B cell (primary cell): ENCODE results near the gene NACAD. TPM values are rescaled to one million over a fixed set of nuclear protein-coding genes. Genes with fewer than 3 reads are reported as not detected.

Source experiments
- ATAC-seq: fragments of 200-7000 bp; cut with Tn5 transposase; one replicate; pipeline ENCODE4 v1.10.0; 2021; ENCODE audit warnings: low read depth, mild to moderate bottlenecking, moderate number of reproducible peaks, moderate library complexity
- CTCF ChIA-PET: fragments of 350-600 bp; sonication (Branson Sonifier 250); formaldehyde crosslinking; loops from one replicate; lab custom pipeline; 2021; ENCODE audit warnings: antibody characterized with exemption, inconsistent platforms; lab: Charles Lee
- POLR2A ChIA-PET: fragments of 350-600 bp; sonication (Branson Sonifier 250); formaldehyde crosslinking; loops from one replicate; lab custom pipeline; 2021; ENCODE audit warnings: antibody characterized with exemption; lab: Charles Lee
- DNase-seq: peaks from one replicate; pipeline ENCODE4 v3.0.0; 2013
- H2AFZ ChIP-seq: 2 replicates; pipeline ENCODE4 v1.6.1; 2012; ENCODE audit warnings: mild to moderate bottlenecking, low read depth, low read length; ENCODE audit not compliant: insufficient read depth, poor library complexity, severe bottlenecking
- H3K27ac ChIP-seq, 2 donors: 1 replicate in 1 of 2; 2 replicates in 1 of 2; pipeline ENCODE4 v1.5.1; 2012 to 2013; ENCODE audit warnings: low read length in 2 of 2, mild to moderate bottlenecking in 2 of 2, moderate library complexity in 1 of 2
- H3K27me3 ChIP-seq, 4 experiments: fragments of 200-600 bp in 1 of 4; sonication (generic) in 1 of 4; replicated peaks in 1 of 4; 1 replicate in 2 of 4; 2 replicates in 2 of 4; pipeline versions ENCODE4 v1.6.1 to v1.7.0; 2013 to 2016; ENCODE audit warnings: low read length in 3 of 4, mild to moderate bottlenecking in 2 of 4, mixed read lengths in 1 of 4, moderate library complexity in 1 of 4; ENCODE audit not compliant: insufficient read depth in 4 of 4, control insufficient read depth in 3 of 4; ENCODE audit errors: control extremely low read depth in 1 of 4
- H3K36me3 ChIP-seq, 2 experiments: replicated peaks in 1 of 2; 1 replicate in 1 of 2; 2 replicates in 1 of 2; pipeline versions ENCODE4 v1.6.1 to v1.7.1; 2013; ENCODE audit warnings: low read length in 1 of 2; ENCODE audit not compliant: insufficient read depth in 2 of 2, control insufficient read depth in 1 of 2; ENCODE audit errors: control extremely low read depth in 1 of 2, extremely low read depth in 1 of 2
- H3K4me1 ChIP-seq, 2 donors: fragments of 200-600 bp in 1 of 2; sonication (generic) in 1 of 2; 1 replicate in 1 of 2; 2 replicates in 1 of 2; pipeline versions ENCODE4 v1.5.1 to v1.6.1; 2013 to 2017; ENCODE audit warnings: low read length in 2 of 2; ENCODE audit not compliant: control insufficient read depth in 2 of 2, insufficient read depth in 2 of 2
- H3K4me2 ChIP-seq: replicated peaks from 2 replicates; pipeline ENCODE3; 2012; ENCODE audit warnings: mild to moderate bottlenecking, low read depth, low read length; ENCODE audit not compliant: poor library complexity, severe bottlenecking
- H3K4me3 ChIP-seq, 5 experiments: fragments of 200-600 bp in 1 of 5; sonication (generic) in 1 of 5; 1 replicate in 3 of 5; 2 replicates in 2 of 5; pipeline versions ENCODE4 v1.5.1 to v1.7.0; 2011 to 2016; ENCODE audit warnings: low read length in 4 of 5, mild to moderate bottlenecking in 4 of 5, low read depth in 2 of 5, control low read depth in 1 of 5, moderate library complexity in 1 of 5; ENCODE audit not compliant: insufficient read depth in 1 of 5; ENCODE audit errors: control extremely low read depth in 1 of 5, extremely low read depth in 1 of 5
- H3K79me2 ChIP-seq: fragments of 200-600 bp; sonication (generic); one replicate; pipeline ENCODE4 v1.6.0; 2016; ENCODE audit warnings: low read length; ENCODE audit not compliant: control insufficient read depth, insufficient read depth
- H3K9ac ChIP-seq: fragments of 200-600 bp; sonication (generic); 2 replicates; pipeline ENCODE4 v1.6.1; 2017; ENCODE audit warnings: mild to moderate bottlenecking, low read length, moderate library complexity
- H3K9me3 ChIP-seq, 3 donors: one replicate each; pipeline versions ENCODE4 v1.6.1 to v1.7.1; 2013; ENCODE audit warnings: low read length in 2 of 3; ENCODE audit not compliant: control insufficient read depth in 2 of 3, insufficient read depth in 1 of 3; ENCODE audit errors: control extremely low read depth in 1 of 3
- H4K20me1 ChIP-seq: 2 replicates; pipeline ENCODE4 v1.6.0; 2012; ENCODE audit warnings: mild to moderate bottlenecking, low read length; ENCODE audit not compliant: insufficient read depth, control insufficient read depth, poor library complexity, severe bottlenecking
- H3K27ac Mint-ChIP-seq: one replicate; pipeline ENCODE4 v1.8.0; 2021; ENCODE audit warnings: mixed read lengths
- H3K27me3 Mint-ChIP-seq: one replicate; pipeline ENCODE4 v1.8.0; 2021; ENCODE audit warnings: mixed read lengths
- H3K4me1 Mint-ChIP-seq: one replicate; pipeline ENCODE4 v1.8.0; 2021; ENCODE audit warnings: mixed read lengths
- H3K4me3 Mint-ChIP-seq: one replicate; pipeline ENCODE4 v1.8.0; 2021; ENCODE audit warnings: mixed read lengths
- H3K9me3 Mint-ChIP-seq: one replicate; pipeline ENCODE4 v1.8.0; 2022; ENCODE audit warnings: mixed read lengths; ENCODE audit not compliant: insufficient read depth
- CTCF ChIP-seq: fragments of 200-600 bp; IDR thresholded peaks from one replicate; pipeline ENCODE4 v1.8.0; 2022; ENCODE audit warnings: antibody characterized with exemption, mild to moderate bottlenecking
- EZH2 ChIP-seq: IDR thresholded peaks from 2 replicates; pipeline ENCODE4 v1.6.1; 2012; ENCODE audit warnings: borderline replicate concordance, low read depth, mild to moderate bottlenecking, moderate library complexity, low read length; ENCODE audit not compliant: insufficient read depth, poor library complexity, severe bottlenecking
- WGBS: methylation state at CpG from one replicate; pipeline ENCODE4 v1.1.5; 2013; ENCODE audit warnings: missing lambda C conversion rate; ENCODE audit not compliant: insufficient coverage; 5-methylcytosine and 5-hydroxymethylcytosine counted together
- intact Hi-C: fragments of 100-400 bp; cut with micrococcal nuclease; formaldehyde crosslinking; loops from one replicate; pipeline ENCODE4 v1.10.0; 2022
- polyA plus RNA-seq: library from polyadenylated mRNA; depleted of rRNA; stranded (reverse); fragments of >200 nt; gene quantifications from 2 replicates; pipeline ENCODE4 v1.2.3, GENCODE V29; 2012
- total RNA-seq, 2 donors: library from RNA; stranded (reverse); fragments of 120-200 nt in 1 of 2; gene quantifications; 1 replicate in 1 of 2; 2 replicates in 1 of 2; pipeline versions ENCODE4 v1.2.3 to v1.2.4, GENCODE V29; 2013 to 2022

NACAD gene
- total and polyA plus RNA-seq, 2 donors (not counting 1 experiment from before 2014, with no cell fraction given) = 0.04 to 0.49 TPM

GRCh38 chr7:45053401-45053800, 35.4 kb downstream of the NACAD start:
- no peaks in the 10 kb centered on the region for H3K9me3 Mint-ChIP-seq
- ATAC-seq = no peak
- no peak overlapping the region for H3K27ac Mint-ChIP-seq

More at GRCh38 chr7:45053401-45053800, 35.4 kb downstream of the NACAD start:
- ChIA-PET POLR2A (no interaction called here), CTCF (interaction anchor here (0.9 to 1.8 kb wide), 3 partner anchors 80 to 83 kb away, joined by 3 to 5 read pairs (median 4); no protein-coding TSS in a partner anchor)
- peaks cover 64% of the 10 kb centered on the region for H3K4me1 Mint-ChIP-seq
- Histone ChIP-seq H3K36me3 (peaks cover 4 to 60% of the 10 kb centered on the region in 2 experiments), H3K9me3 (no peaks in the 10 kb centered on the region), H3K4me1 (peaks cover 18 to 32% of the 10 kb centered on the region in 2 donors), H4K20me1 (peaks cover 92% of the 10 kb centered on the region), H2AFZ (no peak overlapping the region), H3K4me3 (no peak overlapping the region), H3K4me2 (no peak overlapping the region), H3K27me3 (no peaks in the 10 kb centered on the region), H3K79me2 (peaks cover 92% of the 10 kb centered on the region), H3K9ac (no peak overlapping the region), H3K27ac (no peak overlapping the region)
- H3K27me3 Mint-ChIP-seq = no peaks in the 10 kb centered on the region
- TF ChIP-seq CTCF = no peak
- no peak for TF ChIP-seq EZH2
- H3K4me3 Mint-ChIP-seq = no peak overlapping the region
- intact Hi-C loops = no loop called here
- 100% methylated on average over 3 of the region's 6 CpGs for WGBS
- DNase-seq = no peak
